Measurements from ENCODE around the gene AQP12B.

Gene AQP12B

DNA sequence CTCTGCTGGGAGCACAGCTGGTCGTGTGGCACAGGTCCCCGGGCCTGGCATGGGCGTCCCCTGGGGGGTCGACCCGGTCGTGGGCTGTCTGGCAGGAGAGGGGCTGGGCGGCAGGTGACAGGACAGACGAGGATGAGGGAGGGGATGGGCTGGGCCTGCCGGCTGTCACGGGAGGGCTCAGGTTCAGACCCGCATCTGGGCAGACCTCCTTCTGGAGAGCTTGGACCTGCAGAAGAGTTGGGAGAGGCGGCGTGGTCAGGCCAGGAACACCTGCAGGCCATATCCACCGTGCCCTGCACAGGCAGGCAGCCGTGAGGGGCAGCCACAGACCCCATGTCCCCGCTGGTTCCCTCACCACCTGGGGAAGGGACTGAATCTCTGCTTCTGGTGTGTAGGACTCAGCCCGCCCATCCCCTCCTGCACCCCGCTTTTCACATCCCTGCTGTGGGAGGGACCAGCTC, 34.5 kb upstream of the AQP12B start:
- no peak overlapping the region for H3K4me3 ChIP-seq (ENCODE audit: low read length)
- H3K36me3 ChIP-seq (ENCODE audit: control insufficient read depth, insufficient read depth, low read length, severe bottlenecking): no peaks in the 10 kb centered on the region
- H3K9me3 ChIP-seq (ENCODE audit: control insufficient read depth, low read length): no peaks in the 10 kb centered on the region
- H3K4me1 ChIP-seq (ENCODE audit: control insufficient read depth, insufficient read depth, low read length): no peaks in the 10 kb centered on the region
- no peak overlapping the region for H3K9ac ChIP-seq (ENCODE audit: low read length)
- no peak for DNase-seq (ENCODE audit: low read depth)
- peaks cover 68% of the 10 kb centered on the region for H3K27me3 ChIP-seq (replicated peaks; ENCODE audit: control insufficient read depth, insufficient read depth, low read length)

DNA sequence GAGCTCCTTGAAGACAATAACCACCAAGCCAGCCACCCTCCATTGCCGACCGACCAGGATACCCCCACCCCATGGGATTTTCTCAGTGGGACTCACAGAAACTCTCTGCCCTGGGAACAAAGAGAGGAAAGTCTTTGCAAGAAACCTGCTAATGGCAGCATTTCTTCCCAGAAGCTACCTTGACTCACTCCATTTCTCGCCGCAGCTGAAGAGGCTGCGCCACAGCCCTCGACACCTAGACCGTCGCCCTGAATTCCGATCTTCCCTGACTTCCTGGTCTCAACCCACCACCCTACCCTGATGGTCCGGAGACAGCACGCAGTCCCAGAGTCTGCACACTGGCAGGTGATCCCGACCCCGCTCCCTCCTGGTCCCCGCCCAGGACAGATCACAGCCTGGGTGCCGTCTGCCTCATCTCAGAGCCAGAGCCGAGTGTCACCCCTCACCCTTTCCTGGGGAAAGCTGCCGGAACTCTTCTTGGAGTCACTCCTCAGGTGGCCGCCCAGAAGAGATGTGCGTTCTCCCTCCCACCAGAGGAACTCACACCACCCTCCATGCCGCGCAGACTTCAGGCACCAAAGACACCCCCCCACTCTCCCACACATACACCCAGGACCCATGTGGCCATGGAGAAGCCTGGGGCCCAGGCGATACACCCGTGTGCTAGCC, 33.6 kb upstream of the AQP12B start:
- Histone ChIP-seq H3K9ac (ENCODE audit: low read length) (no peak overlapping the region), H3K4me3 (ENCODE audit: low read length) (no peak overlapping the region), H3K4me1 (ENCODE audit: control insufficient read depth, insufficient read depth, low read length) (no peaks in the 10 kb centered on the region), H3K9me3 (ENCODE audit: control insufficient read depth, low read length) (no peaks in the 10 kb centered on the region), H3K27me3 (replicated peaks; ENCODE audit: control insufficient read depth, insufficient read depth, low read length) (peaks cover 69% of the 10 kb centered on the region), H3K36me3 (ENCODE audit: control insufficient read depth, insufficient read depth, low read length, severe bottlenecking) (no peaks in the 10 kb centered on the region)
- no peak for DNase-seq (ENCODE audit: low read depth)

DNA sequence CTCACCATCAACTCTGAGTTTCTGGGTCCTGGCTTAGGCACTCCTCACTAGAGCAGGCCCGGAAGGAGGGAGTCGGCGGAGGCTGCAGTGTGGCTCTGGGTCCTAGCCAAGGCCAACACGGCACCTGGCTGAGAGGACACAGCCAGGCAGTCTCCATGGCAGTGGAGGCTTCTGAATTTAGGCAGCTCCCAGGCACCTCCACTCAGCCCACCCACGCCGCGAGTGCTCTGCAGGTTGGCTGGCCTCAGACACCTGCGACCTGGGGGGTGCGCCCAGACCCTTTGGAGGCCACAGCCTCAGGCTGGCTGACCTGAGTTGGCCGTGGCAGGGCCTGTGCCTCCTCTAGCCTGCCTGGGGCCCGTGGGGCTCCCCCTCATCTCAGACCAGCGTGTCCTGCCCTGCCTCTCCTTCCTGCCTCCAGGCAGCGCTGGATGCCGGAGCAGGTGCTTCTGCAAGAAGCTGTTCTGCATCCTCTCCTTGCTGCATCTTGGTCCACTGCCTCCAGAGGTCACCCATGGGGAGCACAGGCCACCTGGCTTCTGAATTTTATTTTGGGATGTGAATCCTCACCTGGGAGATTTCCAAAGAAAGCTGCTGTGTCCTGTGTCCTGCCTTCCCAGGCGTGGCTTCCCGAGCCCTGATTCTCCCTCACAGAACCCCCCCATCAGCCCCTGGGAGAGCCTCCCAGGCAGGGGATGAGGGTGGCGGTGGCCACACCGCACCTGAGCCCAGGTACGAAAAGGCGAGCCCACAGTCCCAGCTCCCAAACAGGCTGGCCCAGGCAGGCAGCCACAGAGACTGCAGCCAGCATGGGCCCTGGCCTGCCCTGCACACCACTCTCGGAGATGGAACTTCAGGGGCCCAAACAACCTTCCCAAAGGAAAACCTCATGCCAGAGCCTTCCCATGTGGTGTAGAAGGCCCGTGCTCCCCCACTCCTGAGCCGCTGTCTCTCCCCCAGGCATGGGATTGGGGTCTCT, 32.4 kb upstream of the AQP12B start:
- no peak overlapping the region for H3K4me3 ChIP-seq (ENCODE audit: low read length)
- H3K36me3 ChIP-seq (ENCODE audit: control insufficient read depth, insufficient read depth, low read length, severe bottlenecking): no peaks in the 10 kb centered on the region
- no peak overlapping the region for H3K9ac ChIP-seq (ENCODE audit: low read length)
- no peak for DNase-seq (ENCODE audit: low read depth)
- H3K4me1 ChIP-seq (ENCODE audit: control insufficient read depth, insufficient read depth, low read length): no peaks in the 10 kb centered on the region
- H3K27me3 ChIP-seq (replicated peaks; ENCODE audit: control insufficient read depth, insufficient read depth, low read length): peaks cover 65% of the 10 kb centered on the region
- H3K9me3 ChIP-seq (ENCODE audit: control insufficient read depth, low read length): no peaks in the 10 kb centered on the region

DNA sequence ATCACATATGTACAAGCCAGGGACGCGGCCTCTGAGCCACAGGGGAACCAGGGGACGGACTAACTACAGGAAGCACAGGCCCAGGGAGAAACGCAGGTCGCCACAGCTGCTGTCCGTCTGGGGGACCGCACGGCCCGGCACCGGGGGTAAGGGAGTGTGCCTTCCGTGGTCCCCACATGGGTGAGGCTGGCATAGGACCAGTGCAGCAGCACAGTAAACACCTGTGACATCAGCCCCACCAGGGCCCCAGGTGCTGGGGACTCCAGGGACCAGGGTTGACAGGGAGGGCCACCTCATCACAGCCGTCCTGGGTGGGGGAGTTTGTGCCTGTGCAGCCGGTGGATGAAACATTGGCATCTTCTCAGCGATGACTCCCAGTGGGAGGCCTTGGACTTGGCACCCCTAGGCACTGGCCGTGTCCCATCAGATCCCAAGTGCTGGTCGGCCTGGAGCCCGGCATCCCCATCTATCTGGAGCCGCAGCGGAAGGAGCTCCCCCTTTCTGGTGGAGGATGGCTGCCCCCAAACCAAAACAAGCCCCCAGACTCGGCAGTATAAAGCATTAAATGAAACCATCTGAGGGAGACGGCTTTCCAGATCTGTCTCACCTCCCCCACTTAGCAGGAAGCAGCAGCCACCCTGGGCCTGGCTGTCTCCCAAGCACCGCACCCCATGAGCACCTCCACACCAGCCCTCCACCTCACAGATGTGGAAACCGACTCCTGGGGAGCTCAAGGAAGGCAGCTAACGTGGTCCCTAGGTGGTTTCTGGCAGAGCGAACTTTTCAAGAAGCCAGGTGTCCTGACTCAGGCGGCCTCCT, 31.5 kb upstream of the AQP12B start:
- Histone ChIP-seq H3K27me3 (replicated peaks; ENCODE audit: control insufficient read depth, insufficient read depth, low read length) (peaks cover 74% of the 10 kb centered on the region), H3K4me3 (ENCODE audit: low read length) (no peak overlapping the region), H3K36me3 (ENCODE audit: control insufficient read depth, insufficient read depth, low read length, severe bottlenecking) (no peaks in the 10 kb centered on the region), H3K4me1 (ENCODE audit: control insufficient read depth, insufficient read depth, low read length) (no peaks in the 10 kb centered on the region), H3K9me3 (ENCODE audit: control insufficient read depth, low read length) (no peaks in the 10 kb centered on the region), H3K9ac (ENCODE audit: low read length) (no peak overlapping the region)
- DNase-seq (ENCODE audit: low read depth): no peak

DNA sequence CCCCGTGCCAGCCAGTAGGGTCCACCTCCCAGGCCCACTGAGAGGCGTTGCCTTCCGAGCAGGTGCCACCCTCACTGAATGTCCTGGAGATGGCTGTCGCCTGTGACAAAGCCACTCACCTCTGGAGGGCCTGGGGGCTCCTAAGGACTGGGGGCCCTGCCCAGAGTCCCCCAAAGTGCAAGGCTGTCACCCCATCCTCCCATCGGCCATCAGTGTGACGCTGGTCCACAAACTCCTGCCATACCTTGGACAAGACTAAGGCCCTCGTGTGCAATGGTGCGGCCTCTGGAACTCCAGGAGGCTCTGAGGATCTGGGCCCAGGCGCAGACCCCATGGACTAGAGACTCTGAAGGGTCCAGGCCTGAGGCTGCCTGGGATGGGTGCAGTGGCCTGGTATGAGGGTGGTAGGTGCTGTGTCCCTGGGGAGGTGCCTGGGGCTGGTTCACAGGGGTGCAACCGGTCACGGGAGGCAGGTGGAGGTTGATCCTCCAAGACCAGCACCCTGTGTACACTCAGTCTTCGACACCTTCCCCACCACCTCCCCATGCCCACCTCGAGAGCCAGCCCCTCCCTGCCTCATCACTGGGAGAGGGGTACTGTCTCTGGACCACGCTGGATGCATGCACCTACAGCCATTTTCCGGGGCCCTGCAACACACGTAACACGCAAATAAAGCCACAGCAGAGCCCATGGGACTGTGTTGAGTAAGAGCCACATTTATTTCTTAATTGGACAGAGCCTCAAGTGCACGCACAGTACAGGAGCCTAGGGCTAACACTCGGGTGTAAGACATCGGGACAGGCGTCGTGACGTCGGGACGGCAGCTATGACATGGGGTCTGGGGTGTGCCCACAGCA, 30.6 kb upstream of the AQP12B start:
- Histone ChIP-seq H3K27me3 (replicated peaks; ENCODE audit: control insufficient read depth, insufficient read depth, low read length) (peaks cover 78% of the 10 kb centered on the region), H3K9me3 (ENCODE audit: control insufficient read depth, low read length) (peaks cover 5% of the 10 kb centered on the region), H3K36me3 (ENCODE audit: control insufficient read depth, insufficient read depth, low read length, severe bottlenecking) (no peaks in the 10 kb centered on the region), H3K4me1 (ENCODE audit: control insufficient read depth, insufficient read depth, low read length) (no peaks in the 10 kb centered on the region), H3K4me3 (ENCODE audit: low read length) (no peak overlapping the region), H3K9ac (ENCODE audit: low read length) (no peak overlapping the region)
- DNase-seq (ENCODE audit: low read depth): no peak

DNA sequence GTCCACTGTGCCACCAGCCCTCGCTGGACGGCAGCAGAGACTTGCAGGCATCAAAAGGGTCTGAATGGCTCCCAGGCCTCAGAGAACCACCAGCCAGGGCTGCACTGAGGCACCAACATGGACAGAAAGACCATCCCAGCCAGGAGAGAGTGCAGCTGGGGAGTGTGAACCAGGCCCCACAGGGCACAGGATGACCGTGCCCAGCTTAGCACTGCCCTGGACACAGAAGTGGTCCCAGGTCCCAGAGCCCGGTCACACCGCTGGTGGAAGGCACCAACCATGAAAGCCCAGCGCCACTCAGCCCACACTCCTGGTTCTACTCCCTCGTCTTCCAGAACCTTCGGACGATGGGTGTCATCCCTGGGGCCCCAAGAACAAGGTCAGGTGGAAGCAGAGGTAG, 29.4 kb upstream of the AQP12B start:
- Histone ChIP-seq H3K4me3 (ENCODE audit: low read length) (no peak overlapping the region), H3K27me3 (replicated peaks; ENCODE audit: control insufficient read depth, insufficient read depth, low read length) (peaks cover 83% of the 10 kb centered on the region), H3K9me3 (ENCODE audit: control insufficient read depth, low read length) (peaks cover 8% of the 10 kb centered on the region), H3K36me3 (ENCODE audit: control insufficient read depth, insufficient read depth, low read length, severe bottlenecking) (no peaks in the 10 kb centered on the region), H3K9ac (ENCODE audit: low read length) (no peak overlapping the region), H3K4me1 (ENCODE audit: control insufficient read depth, insufficient read depth, low read length) (no peaks in the 10 kb centered on the region)
- no peak for DNase-seq (ENCODE audit: low read depth)

DNA sequence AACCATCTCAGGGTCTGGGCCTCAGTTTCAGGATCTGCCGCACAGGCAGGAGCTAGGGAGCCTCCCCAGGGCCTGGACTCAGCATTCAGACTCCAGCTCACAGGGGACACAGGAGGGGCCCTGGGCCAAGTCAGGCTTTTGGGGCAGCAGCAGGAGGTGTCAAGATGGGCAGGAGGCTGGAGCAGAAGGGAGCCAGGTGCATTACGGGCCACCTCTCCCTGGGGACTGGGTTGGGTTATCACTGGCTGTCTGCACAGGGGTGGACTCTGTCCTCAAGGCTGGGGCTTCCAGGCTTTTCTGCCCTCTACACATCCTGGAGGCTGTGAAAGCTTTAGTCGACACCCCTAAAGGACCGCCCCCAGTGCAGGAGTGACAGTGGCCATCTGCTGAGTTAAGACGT, 29.0 kb upstream of the AQP12B start:
- H3K27me3 ChIP-seq (replicated peaks; ENCODE audit: control insufficient read depth, insufficient read depth, low read length): peaks cover 84% of the 10 kb centered on the region
- no peak overlapping the region for H3K9ac ChIP-seq (ENCODE audit: low read length)
- no peaks in the 10 kb centered on the region for H3K4me1 ChIP-seq (ENCODE audit: control insufficient read depth, insufficient read depth, low read length)
- no peaks in the 10 kb centered on the region for H3K36me3 ChIP-seq (ENCODE audit: control insufficient read depth, insufficient read depth, low read length, severe bottlenecking)
- peaks cover 8% of the 10 kb centered on the region for H3K9me3 ChIP-seq (ENCODE audit: control insufficient read depth, low read length)
- no peak for DNase-seq (ENCODE audit: low read depth)
- H3K4me3 ChIP-seq (ENCODE audit: low read length): no peak overlapping the region

DNA sequence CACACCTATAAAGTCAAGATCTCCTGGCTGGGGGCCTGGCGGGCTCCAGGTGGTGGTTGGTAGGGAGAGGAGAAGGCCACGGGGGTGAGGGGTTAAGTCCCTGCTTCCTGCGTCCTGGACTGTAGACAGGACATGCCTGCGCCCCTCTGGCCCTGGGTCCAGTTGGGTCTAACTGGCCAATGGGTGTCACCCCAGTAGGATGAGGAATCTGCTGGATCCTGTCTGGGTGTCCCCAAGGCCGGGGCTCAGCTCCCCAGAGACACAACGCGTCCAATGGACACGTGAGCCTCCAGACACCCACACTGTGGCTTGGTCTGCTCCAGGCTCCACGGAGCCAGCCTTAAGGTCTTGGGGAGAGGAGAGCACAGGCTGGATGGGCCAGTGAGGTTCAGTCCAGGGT, 28.6 kb upstream of the AQP12B start:
- Histone ChIP-seq H3K36me3 (ENCODE audit: control insufficient read depth, insufficient read depth, low read length, severe bottlenecking) (no peaks in the 10 kb centered on the region), H3K4me3 (ENCODE audit: low read length) (no peak overlapping the region), H3K4me1 (ENCODE audit: control insufficient read depth, insufficient read depth, low read length) (no peaks in the 10 kb centered on the region), H3K9ac (ENCODE audit: low read length) (no peak overlapping the region), H3K27me3 (replicated peaks; ENCODE audit: control insufficient read depth, insufficient read depth, low read length) (peaks cover 82% of the 10 kb centered on the region), H3K9me3 (ENCODE audit: control insufficient read depth, low read length) (peaks cover 8% of the 10 kb centered on the region)
- no peak for DNase-seq (ENCODE audit: low read depth)

DNA sequence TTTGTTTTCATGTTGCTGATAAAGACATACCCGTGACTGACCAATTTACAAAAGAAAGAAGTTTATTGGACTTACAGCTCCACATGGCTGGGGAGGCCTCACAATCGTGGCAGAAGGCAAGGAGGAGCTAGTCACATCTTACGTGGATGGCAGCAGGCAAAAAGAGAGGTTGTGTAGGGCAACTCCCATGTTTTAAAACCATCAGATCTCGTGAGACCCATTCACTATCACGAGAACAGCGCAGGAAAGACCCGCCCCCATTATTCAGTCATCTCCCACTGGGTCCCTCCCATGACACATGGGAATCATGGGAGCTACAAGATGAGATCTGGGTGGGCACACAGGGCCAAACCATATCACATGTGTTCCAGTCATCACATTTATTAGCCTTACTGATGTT, 25.8 kb upstream of the AQP12B start:
- no peak for DNase-seq (ENCODE audit: low read depth)
- peaks cover 8% of the 10 kb centered on the region for H3K9me3 ChIP-seq (ENCODE audit: control insufficient read depth, low read length)
- H3K4me3 ChIP-seq (ENCODE audit: low read length): no peak overlapping the region
- H3K36me3 ChIP-seq (ENCODE audit: control insufficient read depth, insufficient read depth, low read length, severe bottlenecking): no peaks in the 10 kb centered on the region
- no peak overlapping the region for H3K9ac ChIP-seq (ENCODE audit: low read length)
- peaks cover 73% of the 10 kb centered on the region for H3K27me3 ChIP-seq (replicated peaks; ENCODE audit: control insufficient read depth, insufficient read depth, low read length)
- no peaks in the 10 kb centered on the region for H3K4me1 ChIP-seq (ENCODE audit: control insufficient read depth, insufficient read depth, low read length)

DNA sequence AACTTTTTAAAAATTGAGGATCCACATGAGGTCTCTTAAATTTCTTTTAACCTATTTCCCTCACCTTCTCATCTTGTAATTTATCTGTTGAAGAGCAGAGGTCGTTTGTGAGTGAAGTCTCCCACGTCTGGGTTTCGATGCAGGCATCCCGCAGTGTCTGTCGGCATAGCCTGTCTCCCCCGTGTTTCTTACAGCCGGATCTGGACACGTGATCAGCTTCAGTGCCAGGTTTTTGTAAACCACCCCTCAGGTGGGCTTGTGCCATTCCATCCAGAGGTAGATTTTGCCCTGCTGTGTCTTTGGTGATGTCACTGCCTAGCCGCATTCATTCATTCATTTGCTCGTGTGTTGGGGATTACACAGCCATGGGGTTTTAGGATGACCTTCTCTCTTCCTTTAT, 25.1 kb upstream of the AQP12B start:
- DNase-seq (ENCODE audit: low read depth): no peak
- no peak overlapping the region for H3K9ac ChIP-seq (ENCODE audit: low read length)
- H3K4me1 ChIP-seq (ENCODE audit: control insufficient read depth, insufficient read depth, low read length): no peaks in the 10 kb centered on the region
- no peaks in the 10 kb centered on the region for H3K36me3 ChIP-seq (ENCODE audit: control insufficient read depth, insufficient read depth, low read length, severe bottlenecking)
- H3K9me3 ChIP-seq (ENCODE audit: control insufficient read depth, low read length): peaks cover 8% of the 10 kb centered on the region
- H3K4me3 ChIP-seq (ENCODE audit: low read length): no peak overlapping the region
- peaks cover 74% of the 10 kb centered on the region for H3K27me3 ChIP-seq (replicated peaks; ENCODE audit: control insufficient read depth, insufficient read depth, low read length)

All from adipocyte (in vitro differentiated cells).